HepG2 (cell line): Measurements from ENCODE around the gene NGF. TPM values are rescaled to one million over a fixed set of nuclear protein-coding genes. Genes with fewer than 3 reads are reported as not detected.

Source experiments
- ATAC-seq: fragments of 200-7000 bp; cut with Tn5 transposase; 3 replicates; pipeline ENCODE4 v1.9.1; 2020; ENCODE audit warnings: mild to moderate bottlenecking, moderate library complexity
- BruUV-seq: library from RNA; stranded (reverse); fragments of 400-500 nt; replicated peaks from 2 replicates; lab custom pipeline; 2021; lab: Mats Ljungman, UMichigan
- CTCF ChIA-PET: fragments of 300-600 bp; formaldehyde crosslinking; extraction: SDS; loops from one replicate; lab custom pipeline; 2021; ENCODE audit warnings: low total read pairs, inconsistent platforms, low intra/inter-chr PET ratio; lab: Yijun Ruan, JAX
- POLR2A ChIA-PET: fragments of 350-600 bp; sonication (Branson Sonifier 250); formaldehyde crosslinking; loops from one replicate; lab custom pipeline; 2020; ENCODE audit warnings: antibody characterized with exemption, inconsistent platforms; lab: Yijun Ruan, JAX
- DNase-seq: peaks from one replicate; pipeline ENCODE4 v3.0.0-alpha.2; 2015; ENCODE audit warnings: low spot score
- FAIRE-seq: peaks from 3 replicates; lab custom pipeline; 2011; peaks lifted over from hg19 to GRCh38; lab: Jason Lieb, UNC
- H2AFZ ChIP-seq: one replicate; pipeline ENCODE4 v1.6.1; 2011; ENCODE audit warnings: low read length, inconsistent platforms
- H3K27ac ChIP-seq: fragments of 300-600 bp; 3 replicates; pipeline ENCODE4 v1.8.0; 2011; ENCODE audit warnings: mixed run types, mild to moderate bottlenecking, mixed read lengths, low read length, inconsistent platforms; ENCODE audit not compliant: insufficient read depth; ENCODE audit errors: extremely low read length
- H3K27me3 ChIP-seq, 2 experiments: fragments of 200-600 bp in 1 of 2; 2 replicates in 1 of 2; 3 replicates in 1 of 2; pipeline versions ENCODE4 v1.6.0 to v1.8.0; 2011; ENCODE audit warnings: low read length in 2 of 2, mild to moderate bottlenecking in 2 of 2, moderate library complexity in 2 of 2, inconsistent platforms in 1 of 2; ENCODE audit not compliant: insufficient read depth in 2 of 2, control insufficient read depth in 1 of 2
- H3K36me3 ChIP-seq, 2 experiments: fragments of 200-600 bp in 1 of 2; replicated peaks in 1 of 2; 2 replicates in 1 of 2; 3 replicates in 1 of 2; pipeline versions ENCODE4 v1.5.1 to v1.8.0; 2011; ENCODE audit warnings: low read length in 2 of 2, inconsistent platforms in 1 of 2; ENCODE audit not compliant: insufficient read depth in 2 of 2, control insufficient read depth in 1 of 2
- H3K4me1 ChIP-seq: 2 replicates; pipeline ENCODE4 v1.5.1; 2012; ENCODE audit warnings: low read length, inconsistent platforms; ENCODE audit not compliant: insufficient read depth
- H3K4me2 ChIP-seq: 2 replicates; pipeline ENCODE4 v1.6.0; 2011; ENCODE audit warnings: low read depth, low read length, inconsistent platforms
- H3K4me3 ChIP-seq, 3 experiments: fragments of 200-600 bp in 1 of 3; sonication (generic), shearing (Covaris generic) in 1 of 3; replicated peaks in 1 of 3; 2 replicates each; pipeline ENCODE4 v1.5.1; 2011 to 2016; ENCODE audit warnings: low read length in 3 of 3, inconsistent platforms in 2 of 3, low read depth in 2 of 3, mild to moderate bottlenecking in 2 of 3, control low read depth in 1 of 3, mixed read lengths in 1 of 3; ENCODE audit not compliant: insufficient read depth in 1 of 3
- H3K79me2 ChIP-seq: one replicate; pipeline ENCODE4 v1.6.1; 2011; ENCODE audit warnings: low read length, inconsistent platforms; ENCODE audit not compliant: insufficient read depth
- H3K9ac ChIP-seq: 2 replicates; pipeline ENCODE4 v1.6.0; 2011; ENCODE audit warnings: mild to moderate bottlenecking, low read depth, low read length, inconsistent platforms; ENCODE audit not compliant: insufficient read depth
- H3K9me3 ChIP-seq: 2 replicates; pipeline ENCODE4 v1.5.1; 2012; ENCODE audit warnings: mild to moderate bottlenecking, low read length
- H4K20me1 ChIP-seq: 2 replicates; pipeline ENCODE4 v1.6.0; 2011; ENCODE audit warnings: inconsistent platforms, mild to moderate bottlenecking, low read length, moderate library complexity; ENCODE audit not compliant: insufficient read depth
- CEBPZ ChIP-seq: IDR thresholded peaks from 2 replicates; pipeline ENCODE4 v1.6.1; 2012; ENCODE audit warnings: low read length, improper control_type of control experiment
- MAFG ChIP-seq: sonication (generic); formaldehyde crosslinking; IDR thresholded peaks from 2 replicates; pipeline ENCODE4 v1.5.1; 2020; ENCODE audit warnings: mild to moderate bottlenecking, missing genetic modification reagents
- PAWR ChIP-seq: sonication (generic); formaldehyde crosslinking; IDR thresholded peaks from 2 replicates; pipeline ENCODE4 v1.4.0; 2020; ENCODE audit warnings: missing genetic modification reagents, mild to moderate bottlenecking, borderline replicate concordance
- RARG ChIP-seq: sonication (generic); formaldehyde crosslinking; IDR thresholded peaks from 2 replicates; pipeline ENCODE4 v1.4.0; 2020; ENCODE audit warnings: low read depth, mild to moderate bottlenecking, missing genetic modification reagents
- ZBTB10 ChIP-seq: sonication (generic); formaldehyde crosslinking; IDR thresholded peaks from 2 replicates; pipeline ENCODE4 v1.4.0; 2020; ENCODE audit warnings: missing genetic modification reagents, borderline replicate concordance
- ZBTB43 ChIP-seq: sonication (generic); formaldehyde crosslinking; conservative IDR thresholded peaks from 2 replicates; pipeline ENCODE4 v1.4.0; 2020; ENCODE audit warnings: missing genetic modification reagents
- ZBTB44 ChIP-seq: sonication (generic); formaldehyde crosslinking; IDR thresholded peaks from 2 replicates; pipeline ENCODE4 v1.4.0; 2020; ENCODE audit warnings: missing genetic modification reagents
- ZNF788 ChIP-seq: sonication (generic); formaldehyde crosslinking; IDR thresholded peaks from 2 replicates; pipeline ENCODE4 v1.5.0; 2020; ENCODE audit warnings: mild to moderate bottlenecking, missing genetic modification reagents, borderline replicate concordance
- WGBS: methylation state at CpG from one replicate; pipeline ENCODE4 v1.1.6; 2017; ENCODE audit warnings: low lambda C conversion rate; 5-methylcytosine and 5-hydroxymethylcytosine counted together
- in situ Hi-C: cut with HindIII; loops from 2 replicates; pipeline ENCODE4 v1.10.0; 2017; ENCODE audit warnings: low pct_unique_long_range_greater_than_20kb; ENCODE audit not compliant: extremely low pct_ligation_motif_present
- intact Hi-C: fragments of 100-400 bp; cut with micrococcal nuclease; formaldehyde crosslinking; loops from one replicate; pipeline ENCODE4 v1.10.0; 2022; ENCODE audit not compliant: unreplicated experiment
- polyA plus RNA-seq, 8 experiments: library from polyadenylated mRNA; depleted of rRNA in 3 of 8; stranded (reverse) in 7 of 8; unstranded in 1 of 8; fragments of >200 nt; fragmentation: Illumina TruSeq in 4 of 8; extraction: Trizol in 4 of 8; gene quantifications; 2 replicates each; pipeline versions ENCODE4 v1.2.1 to v1.2.3, GENCODE V29; 2011 to 2016; ENCODE audit warnings: low read depth in 4 of 8, missing spikeins in 1 of 8, mixed read lengths in 1 of 8; ENCODE audit not compliant: insufficient read depth in 1 of 8
- total RNA-seq, 5 experiments: library from RNA; depleted of rRNA; stranded (reverse); fragments of >200 nt; fragmentation: Illumina TruSeq; extraction: Trizol; gene quantifications; 2 replicates each; pipeline ENCODE4 v1.2.3, GENCODE V29; 2016; ENCODE audit warnings: low read depth in 1 of 5

Gene NGF
- total and polyA plus RNA-seq, 2 of the 13 experiments (the other 11 are each of a cell fraction or from before 2014, with no cell fraction given): not detected

GRCh38 chr1:115319706-115320105 lies 18.3 kb downstream of the NGF start:
- no peak for FAIRE-seq
- intact Hi-C loops (no loop called here), in situ Hi-C loops (no loop called here)
- no peaks in the 10 kb centered on the region for H3K27me3 ChIP-seq
- H3K27ac ChIP-seq: no peak overlapping the region
- H3K4me1 ChIP-seq: no peaks in the 10 kb centered on the region
- WGBS: 41% methylated on average over 4 of the region's 5 CpGs
- ChIA-PET CTCF (no interaction called here), POLR2A (no interaction called here)
- no peaks in the 10 kb centered on the region for H3K36me3 ChIP-seq
- no peaks in the 10 kb centered on the region for H3K79me2 ChIP-seq
- H3K9ac ChIP-seq: no peak overlapping the region
- BruUV-seq: no TSS peak
- no peaks in the 10 kb centered on the region for H4K20me1 ChIP-seq
- no peak overlapping the region for H2AFZ ChIP-seq
- H3K4me2 ChIP-seq: no peak overlapping the region
- H3K9me3 ChIP-seq: no peaks in the 10 kb centered on the region
- ATAC-seq: no peak
- TF ChIP-seq PAWR (CRISPR knock-in tag) (no peak), RARG (CRISPR knock-in tag) (no peak), MAFG (CRISPR knock-in tag) (no peak), ZNF788 (CRISPR knock-in tag) (no peak), ZBTB43 (CRISPR knock-in tag) (no peak), ZBTB44 (no peak), CEBPZ (no peak), ZBTB10 (CRISPR knock-in tag) (no peak)
- DNase-seq: no peak
- H3K4me3 ChIP-seq: no peak overlapping the region
